Stimulated activated CD4-positive, alpha-beta T cell treated with anti-CD3 and anti-CD28 coated beads, Interleukin-12 subunit alpha, Interleukin-12 subunit beta, amount 100 ng/mL, for 4 hours (primary cell): Measurements from ENCODE around the gene MRPL24.

Experiments
- DNase-seq: peaks from one replicate; pipeline ENCODE4 v3.0.0-alpha.2; 2020

The MRPL24 gene

GRCh38 chr1:156708218-156708661, 32.6 kb downstream of the MRPL24 start:
- DNase-seq: no peak

DNA sequence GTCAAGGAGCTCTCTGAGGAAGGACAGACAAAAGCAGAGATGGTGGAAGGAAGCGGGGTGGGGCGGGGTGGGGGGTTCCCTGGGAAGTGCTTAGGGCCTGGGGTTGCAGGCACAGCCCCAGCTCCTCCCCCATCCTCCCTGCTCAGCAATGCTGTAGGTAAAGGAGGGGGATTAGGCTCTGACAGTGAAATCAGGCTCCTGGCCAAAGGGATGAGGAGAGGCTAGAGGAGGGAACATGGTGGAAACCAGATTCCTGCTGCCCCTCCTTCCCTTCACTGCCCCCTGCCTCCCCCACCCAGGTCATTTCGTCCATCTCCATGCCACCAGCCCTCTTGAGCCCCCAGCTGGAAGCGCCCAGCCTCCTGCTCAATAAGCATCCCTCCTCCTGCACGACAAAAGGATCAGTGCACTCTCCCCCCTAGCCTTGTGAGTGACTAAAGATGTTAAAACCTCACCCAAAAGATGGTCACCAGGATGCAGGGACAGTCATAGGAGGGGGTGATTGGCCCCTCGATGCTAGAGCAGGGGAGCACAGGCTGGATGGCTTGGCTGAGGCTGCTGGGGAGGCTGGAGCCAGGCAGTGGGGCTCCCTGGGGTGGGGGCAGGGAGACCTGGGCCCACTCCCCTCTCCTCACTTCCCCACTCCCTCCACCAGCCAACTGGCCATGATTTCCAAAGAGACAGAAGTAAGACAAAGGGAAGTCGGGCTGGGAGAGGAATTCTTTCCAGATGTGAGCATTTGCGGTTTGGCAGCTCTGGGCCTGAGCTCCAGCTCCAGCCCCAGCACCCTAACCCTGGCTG, 33.3 kb downstream of the MRPL24 start:
- no peak for DNase-seq

- peak; percentile 20 for DNase-seq
These were observed 34.1 kb downstream of the MRPL24 start for GRCh38 chr1:156706657-156707416.

DNA sequence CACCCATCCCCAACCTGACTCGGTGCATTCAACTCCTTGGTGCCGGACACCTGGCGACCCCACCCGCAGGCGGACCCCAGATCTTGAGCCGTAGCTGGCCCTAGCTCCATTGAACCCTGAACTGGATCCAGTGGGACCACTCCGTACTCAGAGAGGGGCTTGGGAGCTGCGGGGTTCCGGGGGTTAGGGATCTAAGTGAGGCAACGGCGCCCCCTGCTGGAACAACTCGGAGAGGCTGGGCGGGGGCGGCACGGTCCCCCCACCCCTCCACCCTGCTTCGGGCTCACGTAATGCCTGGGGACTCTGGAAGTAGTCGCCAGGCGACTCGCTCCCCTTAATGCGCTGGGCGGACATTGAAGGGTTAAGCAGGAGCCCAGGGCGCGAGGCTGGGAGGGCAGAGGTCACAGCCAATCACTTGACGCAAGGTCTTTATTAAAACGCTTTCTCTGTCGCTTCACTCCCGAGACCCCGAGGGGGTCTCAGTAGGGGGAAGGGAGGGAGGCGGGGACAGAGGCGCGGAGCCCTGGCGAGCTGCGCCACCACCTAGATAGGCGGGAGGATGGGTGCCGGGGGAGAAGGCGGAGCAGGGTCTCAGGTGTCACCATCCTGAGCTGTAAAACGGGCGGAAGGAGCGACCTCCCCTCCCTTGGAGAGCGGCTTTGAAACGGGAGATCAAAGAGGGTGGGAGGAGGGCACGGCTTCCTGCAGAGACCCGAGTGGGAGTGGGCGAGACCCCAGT, 34.8 kb downstream of the MRPL24 start:
- peak; percentile 74 for DNase-seq

DNA sequence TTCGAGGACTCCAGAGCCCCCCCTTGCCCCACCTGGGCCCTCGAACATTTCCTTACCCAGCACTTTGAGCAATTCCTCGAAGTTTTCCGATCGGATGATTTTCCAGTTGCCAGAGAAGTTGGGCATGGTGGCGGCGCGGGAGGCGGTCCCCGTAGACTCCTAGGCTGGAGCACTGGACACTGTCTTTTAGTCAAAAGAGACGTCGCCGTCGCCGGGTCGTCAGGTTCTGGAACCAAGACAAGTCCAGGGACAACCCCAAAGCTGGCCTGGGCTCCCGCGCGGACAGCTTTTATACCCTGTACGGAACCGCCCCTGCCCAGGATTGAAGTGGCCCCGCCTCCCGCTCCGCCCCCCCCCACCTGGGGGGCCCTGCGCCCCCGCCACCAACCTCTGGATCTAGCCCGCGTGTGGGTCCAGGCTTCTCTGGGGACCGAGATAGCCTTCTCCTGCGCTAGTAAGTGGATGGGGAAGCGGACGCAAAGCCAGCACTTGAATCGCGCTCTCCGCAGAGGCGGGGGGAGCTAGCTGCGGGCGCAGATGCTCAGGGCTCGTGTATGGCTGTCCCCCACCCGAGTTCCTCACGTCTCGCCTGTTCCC, 35.5 kb downstream of the MRPL24 start, which contains the start of gene CRABP2:
CRABP2 (minus strand) TSS at position 263 of the 597 bp plus-strand sequence; CDS start at position 126, 137 bp downstream.
- DNase-seq: peak; percentile 21

- DNase-seq: peak; percentile 45
These were observed 36.0 kb downstream of the MRPL24 start for GRCh38 chr1:156704930-156705320.

- no peak for DNase-seq
These were observed 36.6 kb downstream of the MRPL24 start for GRCh38 chr1:156704166-156704711.

GRCh38 chr1:156703741-156704140, 37.1 kb downstream of the MRPL24 start:
- DNase-seq: no peak

DNA sequence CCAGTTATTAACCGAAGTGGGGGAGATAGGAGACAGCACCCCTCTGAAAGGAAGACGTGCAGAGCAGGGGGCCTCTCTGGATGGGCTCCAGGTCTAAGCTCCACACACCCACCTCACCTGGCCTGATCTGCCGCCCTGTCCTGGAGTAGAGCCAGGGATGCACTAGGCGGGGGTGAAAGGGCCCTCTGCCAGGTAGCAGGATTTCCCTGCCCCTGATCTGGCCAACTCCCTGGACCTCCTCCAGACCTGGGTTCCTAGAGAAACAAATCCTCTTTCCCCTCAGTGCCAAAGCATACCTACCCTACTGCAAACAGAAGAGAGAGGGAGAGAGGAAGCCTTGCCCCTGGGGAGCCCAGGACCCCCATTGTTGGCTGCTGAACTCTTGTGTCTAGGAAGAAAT, 37.6 kb downstream of the MRPL24 start:
- no peak for DNase-seq

DNA sequence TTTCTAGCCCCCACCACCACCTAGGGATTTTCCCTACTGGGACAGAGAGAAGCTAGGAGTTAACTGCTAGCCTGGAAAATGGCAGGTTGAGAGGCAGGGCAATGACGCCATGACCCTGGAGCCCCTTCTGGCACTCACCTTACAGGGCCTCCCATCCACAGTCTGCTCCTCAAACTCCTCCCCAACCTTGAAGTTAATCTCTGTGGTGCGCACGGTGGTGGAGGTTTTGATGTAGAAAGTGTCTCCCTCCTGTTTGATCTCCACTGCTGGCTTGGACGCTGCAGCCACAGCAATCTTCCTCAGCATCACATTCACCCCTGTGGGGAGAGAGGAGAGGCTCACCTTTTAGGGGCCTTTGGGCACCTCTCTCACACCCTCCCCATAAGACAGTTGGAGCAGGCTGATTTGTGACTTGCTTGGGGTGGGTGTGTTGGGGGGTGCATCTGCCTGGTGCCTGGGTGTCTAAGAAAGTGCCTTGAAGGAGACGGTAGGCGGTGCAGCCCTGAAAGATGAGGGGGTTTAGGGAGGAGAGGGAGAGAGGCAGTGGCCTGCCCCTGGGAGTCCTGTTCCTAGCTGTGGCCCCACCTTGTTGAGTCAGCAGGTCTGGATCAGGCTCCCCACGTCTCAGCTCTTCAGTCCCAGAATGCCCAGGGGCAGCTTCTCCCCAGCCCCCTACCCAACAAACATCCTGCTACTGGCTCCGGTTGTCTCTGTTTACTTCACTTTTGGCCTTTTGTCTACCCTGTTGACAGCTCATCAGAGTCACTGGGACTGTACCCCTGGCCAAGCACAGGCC, 40.0 kb downstream of the MRPL24 start:
- DNase-seq: no peak

DNA sequence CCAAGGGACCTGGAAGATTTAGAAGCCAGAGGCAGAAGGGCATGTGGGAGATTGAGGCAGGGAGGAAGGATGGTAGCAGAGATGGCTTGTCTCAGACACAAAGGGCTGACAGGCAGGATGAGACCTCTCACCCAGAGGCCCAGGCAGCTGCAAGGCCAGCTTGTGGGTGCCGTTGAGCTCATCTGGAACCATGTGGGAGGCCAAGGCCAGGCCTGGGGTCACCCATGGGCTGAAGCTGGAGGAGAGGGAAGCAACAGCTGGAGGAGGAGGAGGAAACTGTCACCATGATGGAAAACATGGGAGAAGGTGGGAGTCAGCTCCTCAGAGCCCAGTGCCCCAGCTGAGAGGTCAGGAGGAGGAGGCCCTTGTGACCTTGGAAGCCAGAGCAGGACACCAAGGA, 41.9 kb downstream of the MRPL24 start:
- no peak for DNase-seq

GRCh38 chr1:156697481-156697880, 43.4 kb downstream of the MRPL24 start:
- no peak for DNase-seq

- DNase-seq: no peak
These were observed 44.1 kb downstream of the MRPL24 start for GRCh38 chr1:156696755-156697154.

- DNase-seq: no peak
These were observed 46.3 kb downstream of the MRPL24 start for GRCh38 chr1:156694690-156694962.

DNA sequence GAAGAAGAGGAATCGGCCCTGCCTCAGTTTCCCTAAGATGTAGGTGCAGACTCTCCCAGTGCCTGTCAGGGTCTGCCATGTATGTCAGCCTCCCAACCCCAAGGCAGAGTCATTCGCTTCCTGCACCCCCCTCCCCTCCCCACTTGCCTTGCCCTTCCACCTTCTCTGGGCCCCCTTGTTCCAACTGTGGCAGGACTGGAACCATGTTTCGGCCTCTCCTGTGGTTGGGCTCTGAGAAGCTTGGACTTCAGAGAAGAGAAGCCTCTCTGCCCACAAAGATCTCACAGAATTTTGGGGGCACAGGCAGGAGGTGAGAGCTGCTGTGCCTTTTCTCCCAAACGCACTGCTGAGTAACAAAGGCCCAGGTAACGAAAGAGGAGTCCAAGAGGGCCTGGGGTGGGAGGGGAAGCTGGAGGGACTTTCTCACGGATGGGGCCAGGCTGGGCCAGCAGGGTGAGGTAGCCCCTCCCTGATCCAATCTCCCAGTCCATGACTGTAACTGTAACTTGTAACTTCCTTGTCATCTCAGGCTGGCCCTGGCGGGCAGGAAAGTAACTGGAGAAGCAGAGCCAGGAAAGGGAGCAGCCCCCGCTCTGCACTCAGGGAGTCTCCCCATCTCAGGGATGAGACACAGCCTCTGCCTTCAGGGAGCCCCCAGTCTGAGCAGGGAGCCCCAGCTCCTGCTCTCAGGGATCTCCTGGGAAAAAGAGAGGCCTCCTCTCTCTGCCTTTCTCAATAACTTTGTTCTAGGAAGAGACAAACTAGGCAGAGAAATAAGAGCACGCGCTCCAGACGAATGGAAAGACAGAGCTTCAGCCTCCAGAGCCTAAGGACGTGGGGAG, 46.8 kb downstream of the MRPL24 start:
- DNase-seq: no peak

GRCh38 chr1:156692925-156693847, 47.7 kb downstream of the MRPL24 start:
- no peak for DNase-seq

DNA sequence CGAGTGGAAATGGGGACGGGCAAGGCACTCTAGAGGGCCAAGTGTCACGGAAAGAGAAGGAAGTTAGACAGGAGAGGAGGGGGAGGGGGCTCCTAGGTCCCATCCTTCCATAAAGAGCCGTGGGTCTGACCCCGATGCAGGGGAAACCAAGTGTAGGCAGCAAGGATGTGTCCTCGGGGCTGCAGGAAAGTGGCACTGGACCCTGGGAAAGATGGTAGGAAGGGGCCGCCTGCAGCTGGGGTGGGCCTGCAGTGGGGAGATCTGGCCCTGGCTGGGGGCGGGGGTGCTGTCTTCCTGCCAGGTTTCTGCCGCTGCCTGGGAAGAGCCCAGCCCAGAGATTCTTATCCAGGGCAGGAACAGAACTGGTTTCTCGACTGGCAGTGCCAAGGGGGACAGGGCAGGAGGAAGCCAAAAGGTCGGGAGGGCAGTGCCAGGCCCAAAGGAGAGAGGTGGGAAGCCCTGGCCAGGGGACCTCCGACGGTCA, 48.4 kb downstream of the MRPL24 start:
- DNase-seq: no peak

GRCh38 chr1:156691665-156692440, 49.0 kb downstream of the MRPL24 start:
- no peak for DNase-seq

GRCh38 chr1:156691191-156691590, 49.7 kb downstream of the MRPL24 start:
- no peak for DNase-seq
